Right ventricle myocardium superior (tissue), 1 donor: Measurements from ENCODE around the gene DYNLL2. TPM values are rescaled to one million over a fixed set of nuclear protein-coding genes. Genes with fewer than 3 reads are reported as not detected.
"Not testable (repeated sequence)": the region's sequence is repeated elsewhere in the genome, so short reads cannot be mapped to it uniquely, and the experiment has no call there.

Source experiments
- ATAC-seq: fragments of 200-7000 bp; cut with Tn5 transposase; one replicate; pipeline ENCODE4 v1.9.1; 2020; ENCODE audit warnings: mild to moderate bottlenecking; ENCODE audit not compliant: poor library complexity
- DNase-seq: peaks from one replicate; pipeline ENCODE4 v3.0.0-alpha.2; 2020
- intact Hi-C: fragments of 100-400 bp; cut with DNase I; formaldehyde crosslinking; loops from one replicate; pipeline ENCODE4 v1.11.2; 2022
- total RNA-seq: library from RNA; stranded (reverse); fragmentation: NEBNext Ultra II Directional; extraction: Animal tissue kit (Norgen Biotek cat#: 25700); gene quantifications from one replicate; pipeline ENCODE4 v1.2.1, GENCODE V29; 2021
- donor health status: DM: no; HTN: yes; CAD: no; lungs with severe emphysema.

Gene DYNLL2
- total RNA-seq, 1 donor from 2014 or later: 81.5 TPM

DNA sequence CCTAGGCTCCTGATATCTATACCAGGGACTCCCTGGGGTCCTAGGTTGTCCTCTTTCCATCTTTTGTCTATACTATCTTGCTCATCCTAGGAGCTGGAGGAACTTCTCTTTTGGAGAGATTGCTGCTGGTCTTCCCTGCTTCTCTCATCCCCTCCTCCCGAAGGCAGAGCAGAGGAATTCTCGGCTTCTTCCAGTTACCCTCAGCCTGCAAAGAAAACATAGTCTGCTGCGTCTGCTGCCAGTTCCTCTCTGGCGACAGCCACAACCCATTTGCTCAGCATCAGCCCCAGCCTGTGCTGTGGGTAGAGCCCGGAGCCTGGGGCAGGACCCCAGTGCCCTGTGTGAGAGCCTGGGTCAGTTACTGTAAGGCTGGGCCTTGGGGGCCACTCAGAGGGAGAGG is 21.5 kb upstream of the DYNLL2 start:
- intact Hi-C loops: no loop called here
- ATAC-seq (no peak), DNase-seq (no peak)

DNA sequence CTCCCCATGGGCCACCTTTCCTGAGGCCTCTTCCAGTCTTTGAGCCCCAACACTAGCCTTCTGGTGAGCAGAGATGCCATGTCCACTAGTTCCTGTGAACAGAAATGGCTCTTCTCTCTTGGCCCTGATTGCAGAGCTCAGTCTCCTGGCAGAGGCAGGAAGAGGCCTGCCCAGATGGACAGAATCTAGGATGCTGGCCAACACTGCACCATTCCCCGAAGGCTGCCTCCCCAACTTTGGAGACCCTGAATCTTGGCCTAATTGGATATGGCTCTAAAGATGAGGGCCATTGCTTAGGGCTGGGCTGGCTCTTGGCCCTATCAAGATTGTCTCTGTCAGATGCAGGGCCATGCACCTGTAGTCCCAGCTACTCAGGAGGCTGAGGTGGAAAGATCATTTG is 18.0 kb upstream of the DYNLL2 start:
- peak; percentile 55 for ATAC-seq
- intact Hi-C loops: no loop called here
- no peak for DNase-seq

DNA sequence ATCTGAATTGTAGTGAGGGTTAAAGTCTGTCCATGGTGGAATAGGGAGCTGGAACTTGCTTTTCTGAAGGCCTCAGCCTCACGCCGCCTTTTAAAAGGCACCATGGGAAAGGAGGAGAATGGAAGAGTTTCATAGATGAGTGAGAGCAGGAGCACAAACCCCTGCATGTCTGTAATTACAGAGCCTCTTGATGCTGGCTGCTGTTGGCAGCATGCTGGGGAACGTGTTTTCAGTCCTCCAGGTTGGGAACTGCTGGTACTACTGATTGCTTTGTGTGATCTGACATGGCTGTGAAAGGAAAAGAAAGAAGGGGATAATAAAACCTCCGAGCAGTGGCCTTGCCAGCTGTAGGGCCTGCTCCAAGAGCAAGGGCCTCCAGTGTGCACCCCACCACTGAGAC is 16.8 kb upstream of the DYNLL2 start:
- no peak for DNase-seq
- peak; percentile 79 for ATAC-seq

DNA sequence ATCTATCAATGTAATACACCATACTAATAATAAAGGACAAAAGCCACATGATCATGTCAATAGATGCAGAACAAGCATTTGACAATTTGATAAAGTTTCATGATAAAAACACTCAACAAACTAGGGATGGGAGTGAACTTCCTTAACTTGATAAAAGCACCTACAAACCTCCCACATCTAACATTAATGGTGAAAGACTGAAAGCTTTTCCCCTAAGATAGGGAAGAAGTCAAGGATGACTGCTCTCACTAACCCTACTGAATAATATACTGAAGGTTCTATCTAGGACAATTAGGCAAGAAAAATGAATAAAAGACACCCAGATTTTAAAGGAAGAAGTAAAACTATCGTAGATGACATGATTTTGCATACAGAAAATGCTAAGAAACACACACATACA is 10.4 kb upstream of the DYNLL2 start:
- DNase-seq (no peak), ATAC-seq (no peak)
- intact Hi-C loops: no loop called here

More for the DNA sequence above, 16.8 kb upstream of the DYNLL2 start:
- intact Hi-C loops: no loop called here

DNA sequence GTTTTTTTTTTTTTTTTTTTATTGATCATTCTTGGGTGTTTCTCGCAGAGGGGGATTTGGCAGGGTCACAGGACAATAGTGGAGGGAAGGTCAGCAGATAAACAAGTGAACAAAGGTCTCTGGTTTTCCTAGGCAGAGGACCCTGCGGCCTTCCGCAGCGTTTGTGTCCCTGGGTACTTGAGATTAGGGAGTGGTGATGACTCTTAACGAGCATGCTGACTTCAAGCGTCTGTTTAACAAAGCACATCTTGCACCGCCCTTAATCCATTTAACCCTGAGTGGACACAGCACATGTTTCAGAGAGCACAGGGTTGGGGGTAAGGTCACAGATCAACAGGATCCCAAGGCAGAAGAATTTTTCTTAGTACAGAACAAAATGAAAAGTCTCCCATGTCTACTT is 10.0 kb upstream of the DYNLL2 start:
- ATAC-seq, DNase-seq, intact Hi-C loops: not testable (repeated sequence)

DNA sequence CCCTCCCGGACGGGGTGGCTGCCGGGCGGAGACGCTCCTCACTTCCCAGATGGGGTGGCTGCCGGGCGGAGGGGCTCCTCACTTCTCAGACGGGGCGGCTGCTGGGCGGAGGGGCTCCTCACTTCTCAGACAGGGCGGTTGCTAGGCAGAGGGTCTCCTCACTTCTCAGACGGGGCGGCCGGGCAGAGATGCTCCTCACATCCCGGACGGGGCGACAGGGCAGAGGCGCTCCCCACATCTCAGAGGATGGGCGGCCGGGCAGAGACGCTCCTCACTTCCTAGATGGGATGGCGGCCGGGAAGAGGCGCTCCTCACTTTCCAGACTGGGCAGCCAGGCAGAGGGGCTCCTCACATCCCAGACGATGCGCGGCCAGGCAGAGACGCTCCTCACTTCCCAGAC is 8.8 kb upstream of the DYNLL2 start:
- DNase-seq, ATAC-seq, intact Hi-C loops: not testable (repeated sequence)

DNA sequence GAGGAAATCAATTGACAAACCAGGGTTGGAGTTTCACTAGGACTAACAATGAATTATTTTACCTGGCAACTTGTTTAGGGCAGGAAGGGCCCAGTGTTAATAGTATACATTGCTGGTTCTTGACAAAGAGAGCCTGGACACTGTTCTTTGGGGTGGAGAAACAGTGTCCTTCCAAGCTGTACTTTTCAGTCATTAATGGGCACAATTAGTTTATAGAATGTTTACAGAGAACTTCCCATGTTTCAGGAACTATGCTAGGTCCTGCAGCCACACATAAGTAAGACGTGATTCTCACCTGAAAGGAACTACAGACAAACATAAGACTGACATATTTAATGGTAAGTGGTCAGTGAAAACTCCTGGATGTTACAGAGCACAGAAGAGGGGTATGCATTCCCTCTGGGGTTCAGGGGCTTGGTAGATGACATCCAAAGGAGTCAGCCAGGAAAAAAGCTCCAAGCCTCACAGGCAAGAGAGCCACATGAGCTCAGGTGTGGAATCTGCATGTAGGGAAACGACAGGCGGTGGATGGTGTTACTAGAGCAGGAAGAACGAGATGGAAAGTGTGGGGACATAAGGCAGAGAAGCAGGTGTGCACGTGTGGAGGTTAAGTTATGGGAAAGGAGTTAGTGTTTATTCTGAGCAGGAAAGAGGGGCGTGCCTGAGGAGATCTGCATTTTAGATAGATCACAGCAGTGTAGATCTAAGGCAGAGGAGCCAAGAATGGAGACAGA is 3.8 kb upstream of the DYNLL2 start:
- ATAC-seq (no peak), DNase-seq (no peak)
- intact Hi-C loops: no loop called here

DNA sequence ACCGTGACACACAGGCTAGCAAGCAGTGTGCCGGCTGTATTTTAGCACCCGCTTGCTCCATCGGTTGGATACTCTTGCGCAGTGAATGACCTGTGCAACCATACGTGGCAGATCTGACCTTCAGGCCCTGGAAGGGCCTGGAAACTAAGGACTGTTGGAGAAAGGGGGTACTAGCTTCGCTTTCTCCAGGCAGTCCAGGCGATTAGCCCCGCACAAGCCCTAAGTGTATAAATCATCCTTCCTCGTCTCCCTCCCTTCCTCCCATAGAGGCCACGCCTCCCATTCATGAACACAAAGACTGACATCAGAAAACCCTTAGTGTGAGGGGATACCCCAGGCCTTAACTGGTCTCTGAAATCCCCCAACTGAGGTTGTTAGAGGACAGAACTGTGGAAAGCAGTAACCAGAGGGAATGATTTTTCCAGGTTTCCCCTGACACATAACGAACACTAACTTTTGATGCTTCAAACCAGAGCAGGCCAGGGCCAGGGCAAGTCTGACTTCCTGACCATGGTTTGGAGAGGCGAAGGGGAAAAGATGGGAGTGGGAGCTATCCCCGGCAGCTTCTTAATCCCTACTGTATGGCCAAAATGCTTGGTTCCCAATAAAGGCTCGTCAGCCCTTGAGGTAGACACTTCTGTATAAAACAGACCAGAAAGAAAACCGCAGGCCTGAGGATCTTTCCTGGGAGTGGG is 1.4 kb upstream of the DYNLL2 start:
- intact Hi-C loops: no loop called here
- ATAC-seq (no peak), DNase-seq (no peak)

DNA sequence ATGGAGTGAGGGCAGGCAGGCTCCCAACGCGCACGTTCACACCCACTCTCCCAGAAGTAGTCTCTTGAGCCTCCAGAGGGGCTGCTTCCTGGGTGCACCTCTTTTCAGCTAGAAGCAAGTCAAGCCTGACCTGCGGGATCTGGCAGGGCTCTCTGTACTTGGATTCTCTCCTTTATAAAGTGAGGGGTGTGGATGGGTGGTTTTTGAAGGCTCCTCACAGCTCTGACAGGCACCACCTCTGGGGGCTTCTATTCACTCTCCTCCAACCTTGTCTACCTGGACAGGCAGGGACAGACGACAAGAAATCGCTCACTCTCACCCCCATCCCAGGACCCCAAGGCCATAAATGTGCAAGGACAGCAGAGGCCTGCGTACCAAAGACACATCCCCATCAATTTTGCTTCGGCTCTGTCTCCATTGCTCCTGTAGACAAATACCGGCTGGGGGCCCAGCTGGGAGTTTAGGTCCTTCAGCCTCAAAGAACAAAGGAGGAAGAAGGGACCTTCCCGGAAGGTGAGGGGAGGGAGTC is 814 bp upstream of the DYNLL2 start:
- DNase-seq (no peak), ATAC-seq (no peak)
- intact Hi-C loops: no loop called here

DNA sequence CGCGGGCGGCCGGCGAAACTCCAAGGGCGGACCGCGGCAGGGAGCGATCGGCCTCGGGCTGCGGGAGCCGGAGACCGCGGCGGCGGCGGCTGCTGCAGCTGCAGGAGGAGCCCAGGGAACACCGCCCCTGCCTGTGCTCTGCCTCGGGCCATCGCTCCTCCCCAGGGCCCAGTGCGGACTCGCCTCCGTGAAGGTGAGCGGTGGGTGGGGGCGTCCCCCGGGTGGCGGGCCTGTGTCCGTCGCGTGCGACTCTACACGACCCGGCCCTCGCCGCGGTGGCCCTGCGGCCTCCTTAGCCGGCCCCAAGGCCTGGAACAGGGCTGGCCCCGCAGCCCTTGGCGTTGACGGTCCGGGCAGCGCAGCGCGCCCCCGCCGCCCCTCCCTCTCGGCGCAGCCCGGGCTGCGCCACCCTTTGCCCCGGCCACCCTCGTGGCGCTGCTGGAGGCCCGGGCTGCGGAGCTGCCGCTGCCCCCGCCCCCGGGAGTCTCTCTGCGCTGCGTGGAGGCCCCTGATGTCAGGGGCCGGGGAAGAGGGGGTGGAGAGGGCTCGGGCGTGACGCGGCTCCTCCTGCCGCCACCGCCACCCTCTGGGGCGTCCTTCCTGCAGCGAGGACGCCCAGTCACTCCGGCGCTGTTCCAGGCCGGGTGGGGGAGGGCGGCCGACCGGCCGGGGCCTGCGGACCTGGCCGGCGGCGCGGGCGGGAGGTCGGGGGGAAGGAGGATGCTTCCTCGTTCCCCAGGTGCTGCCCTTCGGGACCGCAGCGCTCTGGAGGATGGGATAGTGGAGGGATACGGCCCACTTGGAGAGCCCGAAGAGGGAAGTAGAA is 485 bp downstream of the DYNLL2 start:
- DNase-seq: peak; percentile 82
- intact Hi-C loops: loop anchor here (2.0 kb wide), 1 partner anchor 77 kb away; the partner anchor contains the start of gene SRSF1
- ATAC-seq: peak; percentile 78

DNA sequence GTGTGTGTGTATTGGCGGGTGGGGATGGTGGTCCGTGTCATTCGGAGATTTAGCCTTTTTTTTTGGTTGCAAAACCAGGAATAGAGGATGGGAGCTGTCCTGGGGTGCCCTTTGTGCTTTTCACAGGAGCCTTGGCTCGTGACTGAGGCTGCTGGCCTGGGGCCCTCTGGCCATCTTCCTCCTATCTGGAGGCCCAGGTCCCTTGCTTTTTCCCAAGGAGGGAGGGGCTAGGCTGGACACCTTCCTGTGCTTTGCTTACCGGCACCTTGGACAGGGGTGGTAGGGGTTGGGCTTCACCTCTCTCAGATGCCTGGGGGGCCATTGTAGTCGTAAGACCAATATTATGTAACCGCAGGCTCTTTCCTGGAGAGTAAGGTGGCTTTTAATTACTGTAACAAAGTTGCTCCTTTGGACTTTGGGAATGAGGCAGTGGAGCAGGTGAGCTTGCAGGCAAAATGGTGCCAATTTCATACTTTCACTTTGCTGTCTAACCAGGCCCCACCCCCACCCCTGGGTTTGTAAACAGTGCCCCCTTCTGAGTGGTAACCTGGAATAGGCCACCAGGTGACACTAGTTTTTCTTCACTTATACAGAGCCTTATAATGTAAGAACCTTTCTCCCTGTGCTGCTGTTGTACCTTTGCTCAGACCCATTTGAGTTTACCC is 1.2 kb downstream of the DYNLL2 start:
- DNase-seq (peak; percentile 69), ATAC-seq (peak; percentile 36)
- intact Hi-C loops: loop anchor here (2.0 kb wide), 1 partner anchor 78 kb away; the partner anchor contains the start of gene SRSF1

DNA sequence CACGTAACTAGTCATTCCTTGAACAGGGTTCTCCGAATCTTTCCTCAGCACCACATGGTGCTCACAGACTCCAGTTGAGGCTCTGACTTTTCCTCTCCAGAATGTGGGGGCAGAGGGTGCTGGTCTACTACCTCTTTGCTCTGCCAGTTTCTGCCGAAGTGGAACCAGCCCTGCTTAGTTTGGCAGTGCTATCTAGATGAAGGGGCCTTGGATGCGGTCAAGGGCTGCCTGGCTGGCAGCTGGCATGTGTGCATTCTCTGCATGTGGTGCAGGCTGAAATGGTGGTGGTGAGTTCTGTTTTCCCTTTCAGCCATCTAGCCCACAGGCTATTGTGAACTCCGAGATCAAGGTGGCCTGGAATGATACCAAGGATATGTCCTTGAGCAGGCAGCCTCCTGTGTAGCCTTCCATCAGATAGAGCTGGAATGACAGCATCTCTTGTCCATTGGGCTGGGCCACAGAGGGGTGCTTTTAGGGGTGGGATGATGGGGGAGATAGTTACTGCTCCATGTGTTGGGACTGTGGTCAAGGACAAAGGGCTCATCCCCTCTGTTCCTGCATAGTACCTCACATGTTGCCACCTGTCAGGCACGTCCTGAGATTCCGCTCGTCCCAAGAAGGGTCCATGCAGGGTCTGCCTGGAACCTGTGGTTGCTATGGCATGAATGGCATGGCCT is 2.0 kb downstream of the DYNLL2 start:
- DNase-seq: no peak
- no peak for ATAC-seq
- intact Hi-C loops: loop anchor here (2.0 kb wide), 1 partner anchor 78 kb away; the partner anchor contains the start of gene SRSF1

DNA sequence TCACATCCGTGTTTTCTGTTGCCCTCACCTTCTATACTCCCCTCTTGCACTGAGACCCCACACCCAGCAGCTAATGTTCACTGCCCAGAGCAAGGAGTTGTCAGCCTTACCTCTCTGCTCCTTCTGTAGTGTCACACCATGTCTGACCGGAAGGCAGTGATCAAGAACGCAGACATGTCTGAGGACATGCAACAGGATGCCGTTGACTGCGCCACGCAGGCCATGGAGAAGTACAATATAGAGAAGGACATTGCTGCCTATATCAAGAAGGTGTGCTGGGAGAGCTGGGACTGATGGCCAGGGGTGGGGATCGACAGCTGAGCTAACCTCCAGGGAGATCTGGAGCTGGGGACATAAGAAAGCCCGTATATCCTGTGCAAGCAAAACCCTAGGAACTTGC is 3.7 kb downstream of the DYNLL2 start:
- intact Hi-C loops: no loop called here
- no peak for DNase-seq
- no peak for ATAC-seq

DNA sequence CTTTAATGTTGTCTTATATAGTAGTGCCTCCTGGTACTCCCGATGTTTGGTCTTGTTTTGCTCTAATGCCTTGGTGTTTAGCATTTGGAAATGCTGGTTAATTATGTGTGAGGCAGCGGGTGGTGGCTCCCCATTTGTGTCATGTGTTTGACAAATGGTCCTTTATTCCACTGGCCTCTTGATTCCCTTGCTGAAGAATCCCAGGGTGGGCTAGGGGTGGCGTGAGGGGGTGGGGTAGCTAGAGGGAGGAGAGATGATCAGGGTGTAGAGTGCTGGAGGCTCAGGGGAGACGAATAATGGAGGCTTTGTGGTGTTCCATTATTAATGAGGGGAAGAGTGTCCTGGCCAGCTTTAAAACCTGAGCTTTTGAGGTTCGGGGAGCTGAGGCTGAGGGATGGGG is 5.4 kb downstream of the DYNLL2 start:
- no peak for DNase-seq
- no peak for ATAC-seq
- intact Hi-C loops: no loop called here

DNA sequence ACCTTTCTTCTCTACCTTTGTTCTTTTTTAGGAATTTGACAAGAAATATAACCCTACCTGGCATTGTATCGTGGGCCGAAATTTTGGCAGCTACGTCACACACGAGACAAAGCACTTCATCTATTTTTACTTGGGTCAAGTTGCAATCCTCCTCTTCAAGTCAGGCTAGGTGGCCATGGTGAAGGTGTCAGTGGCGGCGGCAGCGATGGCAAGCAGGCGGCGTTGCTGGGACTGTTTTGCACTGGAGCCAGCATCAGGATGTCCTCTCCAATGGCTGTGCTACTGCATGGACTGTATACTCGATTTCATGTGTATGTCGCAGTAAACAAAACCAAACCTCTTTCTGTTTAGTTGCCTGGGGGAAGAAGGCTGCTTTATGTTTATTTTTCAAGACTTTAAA is 5.9 kb downstream of the DYNLL2 start:
- peak; percentile 40 for ATAC-seq
- intact Hi-C loops: no loop called here
- DNase-seq: peak; percentile 43

DNA sequence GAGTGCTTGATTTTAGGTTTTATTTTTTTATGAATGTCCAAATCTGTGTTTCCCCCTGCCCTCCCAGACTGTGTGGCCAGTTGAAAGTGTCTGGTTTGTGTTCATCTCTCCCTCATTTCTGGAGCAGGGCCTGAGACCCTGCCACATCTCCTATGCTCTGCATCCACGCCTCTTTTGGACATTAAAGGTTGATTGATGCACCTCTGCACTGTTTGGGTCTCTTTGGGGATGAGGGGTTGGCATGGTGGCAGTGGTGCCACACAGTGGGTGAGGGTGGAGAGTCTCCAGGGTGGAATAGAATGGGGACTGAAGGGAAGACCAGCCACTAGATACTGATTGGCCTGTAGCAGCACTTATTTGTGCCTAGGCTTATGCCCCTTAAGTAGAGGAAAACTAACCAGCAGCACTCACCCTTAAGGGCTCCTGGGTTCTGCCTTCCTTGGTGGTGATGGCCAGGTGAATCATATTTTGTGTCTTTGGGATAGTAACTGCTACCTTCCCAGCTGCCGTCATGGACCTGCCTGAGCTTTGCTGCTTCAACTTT is 7.9 kb downstream of the DYNLL2 start:
- no peak for DNase-seq
- no peak for ATAC-seq
- intact Hi-C loops: loop anchor here (5.0 kb wide), 1 partner anchor 69 kb away; no protein-coding TSS in a partner anchor

DNA sequence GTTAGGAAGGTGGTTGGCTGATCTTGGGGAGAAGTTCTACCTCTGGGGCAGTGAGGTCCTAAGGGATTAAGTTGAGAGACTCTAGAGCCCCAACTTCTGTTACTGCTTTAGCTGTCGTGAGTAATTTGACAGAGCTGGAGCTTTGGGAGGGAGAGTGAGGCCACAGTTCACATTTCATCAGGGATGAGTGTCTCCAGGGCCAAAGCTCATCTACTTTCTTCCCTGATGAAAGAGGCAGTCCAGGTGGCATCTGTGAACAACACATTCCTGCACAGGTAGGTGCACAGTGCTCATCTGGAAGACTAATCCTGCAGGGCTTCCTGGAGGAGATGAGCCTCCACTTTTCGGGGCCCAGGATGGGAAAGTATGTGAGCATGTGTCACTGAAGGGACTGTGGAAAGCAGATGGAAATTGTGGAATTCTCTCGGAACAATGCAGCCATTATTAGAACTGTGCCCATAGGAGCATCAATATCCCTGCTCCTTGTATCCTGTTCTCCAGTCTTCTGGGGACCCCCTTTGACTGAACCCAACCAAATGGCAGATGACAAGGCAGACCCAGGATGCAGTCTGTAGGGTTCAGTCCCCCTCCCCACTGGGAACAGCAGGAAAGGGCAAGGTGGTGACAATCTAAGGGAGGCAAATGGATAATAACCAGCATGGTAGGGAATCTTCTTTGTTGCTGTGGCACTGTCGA is 9.0 kb downstream of the DYNLL2 start:
- intact Hi-C loops: loop anchor here (5.0 kb wide), 1 partner anchor 70 kb away; no protein-coding TSS in a partner anchor
- ATAC-seq (no peak), DNase-seq (no peak)
